KOPT-K1 (cell line): Measurements from ENCODE around the gene MGLL.

Experiments
- H3K27ac ChIP-seq: fragments of 200-600 bp; sonication (generic); 2 replicates; pipeline ENCODE4 v1.5.1; 2016; ENCODE audit warnings: antibody characterized with exemption, mild to moderate bottlenecking, low read depth, low read length; ENCODE audit not compliant: poor library complexity, severe bottlenecking
- H3K36me3 ChIP-seq: fragments of 200-600 bp; sonication (generic); 2 replicates; pipeline ENCODE4 v1.5.1; 2017; ENCODE audit warnings: antibody characterized with exemption, mild to moderate bottlenecking, low read length, moderate library complexity; ENCODE audit not compliant: insufficient read depth
- H3K9me3 ChIP-seq: fragments of 200-600 bp; sonication (generic); 2 replicates; pipeline ENCODE4 v1.5.1; 2017; ENCODE audit warnings: antibody characterized with exemption, low read length, mild to moderate bottlenecking; ENCODE audit not compliant: insufficient read depth, poor library complexity, severe bottlenecking

MGLL gene

DNA sequence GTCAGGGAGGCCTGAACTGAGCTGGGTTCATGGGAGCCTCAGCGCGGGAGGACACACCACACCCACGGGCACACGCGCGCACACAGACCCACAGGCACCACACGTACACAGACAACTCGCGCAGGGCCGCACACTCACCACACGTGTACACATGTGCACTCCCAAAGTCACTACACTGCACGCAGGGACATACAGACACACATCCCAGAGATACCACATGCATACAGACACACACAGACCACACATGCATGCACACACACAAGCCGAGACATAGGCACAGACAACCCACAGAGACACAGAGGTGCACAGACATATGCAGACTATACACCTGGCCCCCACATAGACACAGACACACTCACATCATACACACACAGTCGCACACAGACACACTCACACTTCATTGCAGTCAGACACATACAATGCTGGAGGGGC lies 1.1 kb upstream of the MGLL start:
- H3K27ac ChIP-seq: no peak overlapping the region
- H3K9me3 ChIP-seq: peaks cover 10% of the 10 kb centered on the region
- H3K36me3 ChIP-seq: no peaks in the 10 kb centered on the region

GRCh38 chr3:127822682-127823425 lies 539 bp upstream of the MGLL start:
- Histone ChIP-seq H3K9me3 (peaks cover 4% of the 10 kb centered on the region), H3K27ac (no peak overlapping the region), H3K36me3 (no peaks in the 10 kb centered on the region)

- Histone ChIP-seq H3K27ac (no peak overlapping the region), H3K9me3 (no peaks in the 10 kb centered on the region), H3K36me3 (no peaks in the 10 kb centered on the region)
Measured at GRCh38 chr3:127821394-127821793, 921 bp downstream of the MGLL start.

GRCh38 chr3:127820826-127821313 lies 1.4 kb downstream of the MGLL start:
- no peaks in the 10 kb centered on the region for H3K36me3 ChIP-seq
- no peak overlapping the region for H3K27ac ChIP-seq
- no peaks in the 10 kb centered on the region for H3K9me3 ChIP-seq

DNA sequence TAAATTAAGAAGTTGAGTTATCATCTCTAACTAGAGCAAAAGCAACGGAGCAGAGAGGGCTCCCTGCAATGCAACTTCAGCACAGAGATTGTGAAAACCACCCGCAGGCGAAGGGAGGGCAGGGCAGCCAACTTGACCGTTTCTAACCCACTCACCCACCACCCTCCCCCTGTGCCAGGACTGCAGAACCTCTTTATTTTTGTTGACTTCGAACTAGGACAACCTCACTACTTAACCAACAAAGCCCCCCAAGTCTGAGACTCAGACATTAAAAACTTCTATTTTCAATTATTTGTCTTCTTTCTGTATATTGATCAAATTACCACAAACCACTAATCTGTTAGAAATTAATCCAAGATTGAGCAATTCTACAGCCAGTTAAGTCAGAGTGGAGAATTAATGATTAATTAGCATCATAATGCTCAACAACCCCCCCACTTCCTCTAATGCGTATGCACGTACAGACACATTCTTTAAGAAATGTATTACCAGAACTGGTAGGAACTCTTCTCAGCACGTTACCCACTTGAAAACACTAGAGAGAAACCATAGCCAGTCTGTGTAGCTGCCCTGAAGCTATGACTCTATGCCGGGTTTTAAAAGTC lies 2.0 kb downstream of the MGLL start:
- Histone ChIP-seq H3K36me3 (no peaks in the 10 kb centered on the region), H3K9me3 (no peaks in the 10 kb centered on the region), H3K27ac (no peak overlapping the region)

DNA sequence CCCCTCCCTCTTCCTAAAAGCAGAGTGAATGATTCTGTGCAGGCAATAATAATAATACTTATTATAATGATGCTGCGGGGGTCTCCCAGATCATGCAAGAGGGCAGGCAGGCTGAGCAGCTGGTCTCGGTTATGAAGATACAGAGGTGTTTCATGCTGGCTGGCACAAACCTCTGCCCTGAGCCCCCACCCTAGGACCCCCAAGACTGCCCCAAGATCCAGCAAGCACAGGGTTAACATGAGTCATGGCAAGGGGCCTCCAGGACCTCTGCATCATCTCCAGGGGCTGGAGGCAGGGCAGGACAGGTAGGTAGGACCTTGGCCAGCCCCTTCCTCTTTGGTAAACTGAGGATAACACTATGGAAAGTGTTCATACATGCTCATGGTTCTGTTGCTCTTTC lies 2.7 kb downstream of the MGLL start:
- no peaks in the 10 kb centered on the region for H3K36me3 ChIP-seq
- H3K27ac ChIP-seq: no peak overlapping the region
- no peaks in the 10 kb centered on the region for H3K9me3 ChIP-seq

- Histone ChIP-seq H3K27ac (no peak overlapping the region), H3K36me3 (no peaks in the 10 kb centered on the region), H3K9me3 (no peaks in the 10 kb centered on the region)
Measured at GRCh38 chr3:127819086-127819485, 3.2 kb downstream of the MGLL start.

DNA sequence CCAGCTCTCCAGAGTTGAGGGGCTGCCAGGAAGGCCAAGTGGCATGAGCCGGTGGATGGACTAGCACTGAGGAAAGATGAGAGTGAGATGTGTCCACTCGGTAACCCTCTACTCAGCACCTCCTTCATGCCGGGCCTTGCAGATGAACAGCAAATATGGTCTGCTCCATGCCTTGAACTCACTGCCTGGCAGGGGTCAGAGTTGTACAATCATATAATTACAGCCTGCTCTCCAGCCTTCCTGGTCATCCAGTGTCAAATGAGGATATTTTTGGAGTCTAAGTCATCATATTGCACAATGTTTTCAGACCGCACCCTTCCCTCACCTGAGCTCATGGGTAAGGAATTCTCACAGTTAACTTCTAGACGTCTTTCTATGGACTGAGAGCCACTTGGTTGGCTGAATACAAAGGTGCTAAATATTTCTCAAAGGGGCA lies 4.9 kb downstream of the MGLL start:
- Histone ChIP-seq H3K27ac (no peak overlapping the region), H3K9me3 (no peaks in the 10 kb centered on the region), H3K36me3 (no peaks in the 10 kb centered on the region)

DNA sequence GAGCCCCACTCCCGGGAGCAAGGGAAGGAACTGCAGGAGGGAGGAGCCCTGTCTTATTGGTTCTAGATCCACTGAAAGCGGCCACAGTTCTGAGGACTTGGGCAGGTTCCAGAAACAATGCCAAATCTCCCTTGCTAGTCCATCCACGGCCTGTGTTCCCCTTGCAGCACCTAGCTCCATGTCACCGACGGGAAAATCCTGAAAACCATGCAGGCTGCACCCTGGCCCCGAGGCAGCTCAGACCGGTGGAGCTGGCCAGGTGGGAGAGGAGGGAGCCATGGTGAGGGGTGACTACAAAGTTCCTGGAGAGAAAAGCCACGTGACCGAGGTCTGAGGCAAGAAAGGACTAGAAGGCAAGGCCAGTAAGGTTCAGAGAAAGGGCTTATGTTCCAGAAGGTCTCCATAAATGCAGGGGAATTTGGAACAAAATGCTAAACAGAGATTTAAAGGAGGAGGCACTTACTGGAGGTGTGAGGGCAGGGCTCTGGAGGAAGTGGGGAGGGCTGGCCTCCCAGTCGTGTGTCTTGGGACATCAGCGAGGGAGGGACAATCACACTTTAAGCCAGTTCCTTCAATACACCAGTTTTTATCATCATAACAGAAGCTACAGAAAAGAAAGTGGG lies 5.4 kb downstream of the MGLL start:
- Histone ChIP-seq H3K9me3 (no peaks in the 10 kb centered on the region), H3K36me3 (no peaks in the 10 kb centered on the region), H3K27ac (no peak overlapping the region)

GRCh38 chr3:127815641-127816605 lies 6.4 kb downstream of the MGLL start:
- no peak overlapping the region for H3K27ac ChIP-seq
- no peaks in the 10 kb centered on the region for H3K36me3 ChIP-seq
- no peaks in the 10 kb centered on the region for H3K9me3 ChIP-seq

- H3K9me3 ChIP-seq: no peaks in the 10 kb centered on the region
- no peaks in the 10 kb centered on the region for H3K36me3 ChIP-seq
- no peak overlapping the region for H3K27ac ChIP-seq
Measured at GRCh38 chr3:127815001-127815400, 7.3 kb downstream of the MGLL start.

GRCh38 chr3:127814325-127814781 lies 8.0 kb downstream of the MGLL start:
- H3K36me3 ChIP-seq: no peaks in the 10 kb centered on the region
- no peaks in the 10 kb centered on the region for H3K9me3 ChIP-seq
- H3K27ac ChIP-seq: no peak overlapping the region

- no peak overlapping the region for H3K27ac ChIP-seq
- no peaks in the 10 kb centered on the region for H3K9me3 ChIP-seq
- no peaks in the 10 kb centered on the region for H3K36me3 ChIP-seq
Measured at GRCh38 chr3:127812151-127812550, 10.2 kb downstream of the MGLL start.

DNA sequence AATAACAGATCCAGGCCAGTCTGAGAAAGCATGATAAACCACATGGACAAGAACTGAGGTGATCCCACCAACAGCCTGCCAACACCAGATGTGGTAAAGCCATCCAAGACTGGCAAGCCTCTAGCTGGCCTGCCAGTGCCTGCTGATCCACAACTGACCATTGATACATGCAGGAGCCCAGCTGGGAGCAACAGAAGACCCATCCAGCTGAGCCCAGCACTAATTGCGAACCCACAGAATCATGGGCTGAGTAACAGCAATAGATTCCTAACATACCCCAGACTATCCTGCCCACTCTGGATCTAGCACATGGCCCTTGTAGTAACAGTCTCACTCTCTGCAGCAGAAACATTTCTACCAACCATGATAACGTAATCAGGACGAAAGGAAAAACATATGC lies 10.6 kb downstream of the MGLL start:
- no peak overlapping the region for H3K27ac ChIP-seq
- no peaks in the 10 kb centered on the region for H3K9me3 ChIP-seq
- no peaks in the 10 kb centered on the region for H3K36me3 ChIP-seq
